GM12878 (cell line): Measurements from ENCODE around the gene IPCEF1. TPM values are rescaled to one million over a fixed set of nuclear protein-coding genes. Genes with fewer than 3 reads are reported as not detected.

Experiments
- ATAC-seq: fragments of 200-7000 bp; cut with Tn5 transposase; 3 replicates; pipeline ENCODE4 v1.9.1; 2020; ENCODE audit warnings: mild to moderate bottlenecking, moderate library complexity
- BruUV-seq: library from RNA; stranded (reverse); fragments of 400-500 nt; replicated peaks from 2 replicates; lab custom pipeline; 2021; lab: Mats Ljungman, UMichigan
- CTCF ChIA-PET: fragments of 300-600 bp; sonication (Branson Sonifier 250); formaldehyde crosslinking; extraction: SDS; loops from one replicate; lab custom pipeline; 2021; ENCODE audit warnings: inconsistent platforms; lab: Yijun Ruan, JAX
- POLR2A ChIA-PET: fragments of 350-600 bp; formaldehyde crosslinking; extraction: SDS; loops from one replicate; lab custom pipeline; 2021; ENCODE audit warnings: inconsistent platforms; lab: Charles Lee
- RAD21 ChIA-PET: fragments of 300-600 bp; sonication (Branson Sonifier 250); formaldehyde crosslinking; loops from one replicate; lab custom pipeline; 2023; ENCODE audit warnings: antibody characterized with exemption; ENCODE audit not compliant: unreplicated experiment; lab: Charles Lee
- SMC1A ChIA-PET: fragments of 300-600 bp; sonication (Branson Sonifier 250); formaldehyde crosslinking; loops from one replicate; lab custom pipeline; 2023; ENCODE audit not compliant: unreplicated experiment, uncharacterized antibody; lab: Charles Lee
- DNase-seq: peaks from one replicate; pipeline ENCODE4 v3.0.0-alpha.2; 2011; ENCODE audit warnings: low read depth, low spot score
- FAIRE-seq: peaks from 3 replicates; lab custom pipeline; 2011; peaks lifted over from hg19 to GRCh38; lab: Jason Lieb, UNC
- H2AFZ ChIP-seq: 2 replicates; pipeline ENCODE4 v1.6.0; 2011; ENCODE audit warnings: low read depth, low read length, control low read depth; ENCODE audit not compliant: control insufficient read depth
- H3K27ac ChIP-seq: 2 replicates; pipeline ENCODE4 v1.5.1; 2011; ENCODE audit warnings: control low read depth; ENCODE audit not compliant: control insufficient read depth, insufficient read depth
- H3K27me3 ChIP-seq, 2 experiments: replicated peaks in 1 of 2; 2 replicates each; pipeline versions ENCODE4 v1.6.0 to v1.6.1; 2011; ENCODE audit warnings: low read length in 1 of 2; ENCODE audit not compliant: control insufficient read depth in 2 of 2, insufficient read depth in 2 of 2
- H3K36me3 ChIP-seq, 2 experiments: 2 replicates each; pipeline ENCODE4 v1.5.1; 2011; ENCODE audit warnings: low read length in 1 of 2; ENCODE audit not compliant: control insufficient read depth in 2 of 2, insufficient read depth in 2 of 2
- H3K4me1 ChIP-seq: 2 replicates; pipeline ENCODE4 v1.6.1; 2011; ENCODE audit warnings: mild to moderate bottlenecking, low read length, moderate library complexity, mixed read lengths; ENCODE audit not compliant: control insufficient read depth, insufficient read depth
- H3K4me2 ChIP-seq: 2 replicates; pipeline ENCODE4 v1.6.0; 2011; ENCODE audit warnings: control low read depth; ENCODE audit not compliant: control insufficient read depth, insufficient read depth
- H3K4me3 ChIP-seq: fragments of 200-600 bp; sonication (generic); 2 replicates; pipeline ENCODE4 v1.5.1; 2016
- H3K79me2 ChIP-seq: 2 replicates; pipeline ENCODE4 v1.6.0; 2011; ENCODE audit warnings: low read length; ENCODE audit not compliant: control insufficient read depth, insufficient read depth
- H3K9ac ChIP-seq: 2 replicates; pipeline ENCODE4 v1.8.0; 2011; ENCODE audit warnings: low read length, control low read depth, mixed read lengths; ENCODE audit not compliant: control insufficient read depth, insufficient read depth
- H3K9me3 ChIP-seq: replicated peaks from 3 replicates; pipeline ENCODE4 v1.5.1; 2011; ENCODE audit warnings: mild to moderate bottlenecking, low read length; ENCODE audit not compliant: control insufficient read depth, insufficient read depth
- H4K20me1 ChIP-seq: 2 replicates; pipeline ENCODE4 v1.6.0; 2011; ENCODE audit not compliant: control insufficient read depth, insufficient read depth
- BACH1 ChIP-seq: fragments of 450-650 bp; IDR thresholded peaks from 2 replicates; pipeline ENCODE4 v1.6.1; 2017; ENCODE audit warnings: mild to moderate bottlenecking, borderline replicate concordance
- MYB ChIP-seq: fragments of 150-350 bp; IDR thresholded peaks from 2 replicates; pipeline ENCODE4 v1.6.1; 2014; ENCODE audit warnings: mild to moderate bottlenecking, low read depth, low read length, borderline replicate concordance
- SP1 ChIP-seq: IDR thresholded peaks from one replicate; pipeline ENCODE4 v1.6.1; 2011; ENCODE audit warnings: low read depth, low read length
- TBL1XR1 ChIP-seq: IDR thresholded peaks from 2 replicates; pipeline ENCODE4 v1.6.1; 2012; ENCODE audit warnings: low read depth, low read length, improper control_type of control experiment
- USF2 ChIP-seq: IDR thresholded peaks from 2 replicates; pipeline ENCODE4 v1.6.1; 2011; ENCODE audit warnings: low read depth, low read length, improper control_type of control experiment, borderline replicate concordance
- ZBTB11 ChIP-seq: fragments of 450-650 bp; formaldehyde crosslinking; IDR thresholded peaks from 2 replicates; pipeline ENCODE4 v1.5.0; 2022; ENCODE audit warnings: mild to moderate bottlenecking, missing genetic modification characterization
- ZSCAN29 ChIP-seq: fragments of 450-650 bp; IDR thresholded peaks from 2 replicates; pipeline ENCODE4 v1.6.1; 2017; ENCODE audit warnings: mild to moderate bottlenecking, moderate library complexity
- WGBS: methylation state at CpG from one replicate; pipeline ENCODE4 v1.1.6; 2016; ENCODE audit warnings: low lambda C conversion rate; ENCODE audit not compliant: insufficient replicate concordance, insufficient coverage; ENCODE audit errors: missing lambda C conversion rate; 5-methylcytosine and 5-hydroxymethylcytosine counted together
- in situ Hi-C: fragments of 300-500 bp; cut with MboI; formaldehyde crosslinking; loops from 9 replicates; pipeline ENCODE4 v1.14.3; 2018; ENCODE audit warnings: mixed read lengths
- intact Hi-C: fragments of 100-400 bp; cut with micrococcal nuclease; formaldehyde crosslinking; loops from one replicate; pipeline ENCODE4 v1.14.2; 2022; ENCODE audit not compliant: unreplicated experiment
- polyA plus RNA-seq, 11 experiments: library from polyadenylated mRNA; depleted of rRNA in 4 of 11; unstranded in 6 of 11; stranded (reverse) in 5 of 11; fragments of >200 nt; fragmentation: Nextera tagmentation in 4 of 11; fragmentation: Illumina TruSeq in 1 of 11; extraction: Ambion mirVana in 4 of 11; extraction: Trizol in 1 of 11; gene quantifications; 1 replicate in 1 of 11; 2 replicates in 10 of 11; pipeline versions ENCODE4 v1.2.1 to v1.2.3, GENCODE V29; 2011 to 2016; ENCODE audit warnings: inconsistent platforms in 2 of 11, missing spikeins in 2 of 11, low read depth in 1 of 11
- total RNA-seq, 4 experiments: library from RNA; depleted of rRNA in 3 of 4; stranded (reverse); fragments of >200 nt in 3 of 4; fragmentation: Illumina TruSeq in 1 of 4; extraction: Trizol in 1 of 4; gene quantifications; 2 replicates each; pipeline versions ENCODE4 v1.2.1 to v1.2.3, GENCODE V29; 2013 to 2021
- TF ChIP-seq, protein P1 (sequence below): fragments of 450-650 bp; IDR thresholded peaks from 2 replicates; pipeline ENCODE4 v1.6.1; 2016; ENCODE audit warnings: mild to moderate bottlenecking

IPCEF1 gene
- total and polyA plus RNA-seq, 10 of the 15 experiments (the other 5 are each of a cell fraction or from before 2014, with no cell fraction given): 1.3 to 137 (median 4.2) TPM

DNA sequence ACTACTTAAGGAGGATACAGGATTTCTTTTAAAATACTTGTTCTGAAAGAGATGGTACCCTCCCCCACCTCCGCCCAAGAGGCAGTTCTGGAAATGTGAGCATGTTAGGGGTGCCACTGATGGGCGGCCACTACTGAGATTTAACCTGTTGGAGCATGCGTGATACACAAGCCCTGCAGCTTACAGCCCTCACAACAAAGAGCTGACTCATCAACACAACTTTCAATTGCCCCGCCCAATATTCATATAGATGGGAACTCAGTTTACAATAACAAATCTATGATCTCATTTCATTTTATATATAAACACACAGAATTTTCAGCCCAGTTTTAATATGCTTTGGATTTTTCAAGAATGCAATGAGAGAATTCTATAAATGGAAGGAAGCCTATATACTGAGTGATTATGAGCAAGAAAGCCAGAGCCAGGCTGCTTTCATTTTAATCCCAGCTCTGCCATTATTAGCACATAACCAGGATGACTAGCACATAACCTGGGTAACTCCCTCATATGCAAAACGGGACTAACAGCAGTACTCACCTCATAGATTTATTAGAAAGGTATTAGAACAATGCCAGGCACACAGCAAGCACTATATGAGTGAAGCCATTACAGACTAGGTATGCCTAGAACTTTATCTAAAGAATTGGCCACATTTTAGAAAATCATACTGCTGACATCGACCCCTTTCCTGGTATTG, 45.6 kb upstream of the IPCEF1 start:
- in situ Hi-C loops: no loop called here
- FAIRE-seq (no peak), ATAC-seq (no peak), DNase-seq (no peak)
- Histone ChIP-seq H2AFZ (no peak overlapping the region), H3K79me2 (no peaks in the 10 kb centered on the region), H3K4me2 (no peak overlapping the region), H3K27me3 (no peaks in the 10 kb centered on the region), H3K27ac (no peak overlapping the region), H3K4me1 (no peaks in the 10 kb centered on the region), H4K20me1 (no peaks in the 10 kb centered on the region), H3K36me3 (no peaks in the 10 kb centered on the region), H3K9ac (no peak overlapping the region), H3K9me3 (no peaks in the 10 kb centered on the region), H3K4me3 (no peak overlapping the region)
- WGBS: 34% methylated on average over 6 of the region's 6 CpGs
- ChIA-PET SMC1A (no interaction called here), CTCF (interaction anchor here (1.0 kb wide), 1 partner anchor 10 kb away, joined by 3 read pairs; no protein-coding TSS in a partner anchor), RAD21 (no interaction called here), POLR2A (no interaction called here)
- intact Hi-C loops: no loop called here
- TF ChIP-seq, protein P1, sequence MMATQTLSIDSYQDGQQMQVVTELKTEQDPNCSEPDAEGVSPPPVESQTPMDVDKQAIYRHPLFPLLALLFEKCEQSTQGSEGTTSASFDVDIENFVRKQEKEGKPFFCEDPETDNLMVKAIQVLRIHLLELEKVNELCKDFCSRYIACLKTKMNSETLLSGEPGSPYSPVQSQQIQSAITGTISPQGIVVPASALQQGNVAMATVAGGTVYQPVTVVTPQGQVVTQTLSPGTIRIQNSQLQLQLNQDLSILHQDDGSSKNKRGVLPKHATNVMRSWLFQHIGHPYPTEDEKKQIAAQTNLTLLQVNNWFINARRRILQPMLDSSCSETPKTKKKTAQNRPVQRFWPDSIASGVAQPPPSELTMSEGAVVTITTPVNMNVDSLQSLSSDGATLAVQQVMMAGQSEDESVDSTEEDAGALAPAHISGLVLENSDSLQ: no peak
- TF ChIP-seq BACH1 (no peak), TBL1XR1 (no peak), SP1 (no peak), ZSCAN29 (no peak), ZBTB11 (CRISPR knock-in tag) (no peak), MYB (no peak), USF2 (no peak)
- no TSS peak for BruUV-seq
